HG02642 (cell line): ENCODE results near the gene MYO1D.

Source experiments
- ATAC-seq: cut with Tn5 transposase; IDR thresholded peaks from one replicate; pipeline ENCODE4 v1.9.1; 2021; ENCODE audit warnings: mild to moderate bottlenecking; ENCODE audit not compliant: unreplicated experiment, poor library complexity

MYO1D gene

DNA sequence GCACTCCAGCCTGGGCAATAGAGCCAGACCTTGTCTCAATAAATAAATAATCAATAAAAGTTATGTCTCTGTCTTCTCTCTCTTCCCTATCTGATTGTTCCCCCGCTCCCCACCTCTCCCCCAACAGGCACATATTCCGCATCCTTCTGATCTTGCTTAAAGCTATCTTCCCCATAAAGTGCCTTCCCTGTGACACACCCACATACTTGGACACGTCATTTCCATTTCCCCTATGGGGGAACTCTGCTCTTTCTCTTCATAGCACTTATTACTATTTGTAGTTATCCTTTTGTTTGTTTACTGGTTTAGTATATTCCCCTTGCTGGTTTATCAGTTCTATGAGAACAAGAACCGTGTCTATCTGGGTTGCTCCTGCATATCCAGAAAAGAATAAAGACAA lies 14.9 kb downstream of the MYO1D start:
- ATAC-seq, result no peak

DNA sequence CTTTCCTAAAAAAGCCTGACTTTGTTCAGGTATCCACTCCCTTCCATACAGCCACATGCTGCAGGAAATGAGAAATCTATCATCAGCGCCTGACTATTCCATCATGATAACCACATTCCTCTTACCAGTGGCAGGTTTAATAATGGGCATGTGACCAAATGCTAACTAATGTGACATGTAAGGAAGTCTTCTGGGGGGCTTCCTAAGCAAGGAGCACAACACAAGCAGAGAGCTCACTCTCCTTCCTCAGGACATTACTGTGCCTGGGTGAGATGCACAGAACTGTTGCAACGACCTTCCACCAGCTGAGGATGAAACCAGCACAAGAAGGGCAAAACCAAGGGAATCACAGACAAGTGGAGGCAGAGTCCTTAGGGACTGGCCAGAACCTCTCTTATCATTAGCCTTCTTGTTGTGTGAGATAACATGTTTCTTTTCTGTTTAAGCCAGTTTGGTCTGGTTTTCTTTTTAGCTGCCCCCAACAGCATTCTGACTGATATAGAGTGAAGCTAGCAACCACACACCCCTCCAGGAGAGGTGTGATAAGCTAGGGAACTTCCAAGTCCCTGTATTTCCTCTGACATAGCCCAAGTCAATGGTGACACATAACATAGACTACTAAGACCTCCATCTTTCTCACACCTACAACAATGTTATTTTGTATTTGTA lies 16.9 kb downstream of the MYO1D start:
- ATAC-seq, result no peak

DNA sequence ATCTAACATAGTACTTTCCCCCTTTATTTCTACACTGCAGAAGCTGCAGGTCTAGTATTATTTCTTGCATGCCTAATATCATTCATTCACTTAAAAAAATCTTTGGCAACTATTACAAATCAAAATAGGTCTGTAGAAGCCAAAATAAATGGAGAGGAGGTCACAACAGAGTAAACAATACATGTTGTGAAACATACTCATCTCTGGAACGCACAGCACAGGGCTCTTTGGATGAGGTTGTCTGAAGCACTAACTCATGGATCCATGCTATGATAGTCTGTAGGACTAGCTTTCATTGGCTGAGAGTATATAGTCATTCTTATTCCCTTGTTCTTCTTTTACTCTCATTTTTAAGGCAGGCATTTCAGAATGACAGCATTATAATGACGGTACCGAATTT lies 21.3 kb downstream of the MYO1D start:
- ATAC-seq, result no peak

DNA sequence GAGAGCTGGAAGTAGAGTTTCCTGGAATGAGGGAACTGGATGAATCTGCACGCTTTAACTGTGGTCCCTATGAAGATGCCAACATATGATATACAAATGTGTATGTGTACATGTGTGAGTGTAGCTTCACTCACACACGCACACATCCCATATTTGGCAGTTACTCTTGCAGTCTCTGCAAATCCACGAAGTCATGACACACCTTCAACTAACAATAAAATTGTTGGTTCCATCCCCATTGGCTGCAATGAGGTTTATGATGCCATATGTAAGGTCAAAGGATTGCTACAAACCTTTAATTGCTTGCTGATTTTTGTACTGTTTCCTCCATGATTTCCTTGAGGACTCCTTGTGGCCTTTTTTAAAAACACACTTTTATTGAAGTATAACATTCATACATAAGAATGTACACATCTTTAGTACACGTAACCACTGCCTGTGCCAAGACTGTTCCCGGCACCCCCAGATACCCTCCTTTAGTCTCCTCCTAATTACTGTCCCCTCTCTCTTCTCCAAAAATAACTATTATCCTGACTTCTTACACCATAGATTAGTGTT lies 22.0 kb downstream of the MYO1D start:
- ATAC-seq, result no peak

DNA sequence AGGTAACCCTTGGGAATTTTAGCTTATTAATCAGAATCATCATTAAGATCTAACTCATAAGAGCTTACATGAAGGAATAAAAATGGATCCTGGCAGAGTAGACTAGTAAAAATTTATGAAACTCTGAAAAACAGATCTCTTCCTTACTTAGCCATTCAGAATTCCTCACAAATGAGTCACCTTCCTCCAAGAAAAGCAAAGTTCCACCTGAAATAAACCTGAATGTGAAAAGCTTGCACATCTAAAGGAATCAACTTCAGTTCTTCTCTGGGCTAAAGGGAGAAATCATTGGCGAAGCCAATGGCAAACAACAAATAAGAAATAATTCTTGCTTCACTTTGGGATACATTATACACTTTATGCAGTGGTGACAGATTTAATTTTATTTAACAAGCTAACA lies 22.7 kb downstream of the MYO1D start:
- no peak for ATAC-seq

DNA sequence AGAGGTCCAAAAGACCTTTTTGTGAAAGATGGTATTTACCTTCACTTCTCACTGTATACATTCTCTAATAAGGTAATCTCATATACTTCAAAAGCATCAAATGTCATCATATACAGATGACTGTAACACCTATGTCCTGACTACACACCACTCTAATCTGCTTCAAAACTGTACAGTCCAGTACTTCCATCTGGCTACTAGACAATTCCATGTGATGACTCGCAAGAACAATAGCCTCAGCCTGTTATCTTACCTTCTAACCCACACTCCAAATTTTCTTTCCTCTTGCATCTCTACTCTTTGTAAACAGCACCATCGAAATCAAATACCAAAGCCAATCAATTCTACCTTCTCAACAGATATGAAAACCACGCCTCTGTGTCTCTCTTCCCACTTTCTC lies 24.1 kb downstream of the MYO1D start:
- no peak for ATAC-seq

DNA sequence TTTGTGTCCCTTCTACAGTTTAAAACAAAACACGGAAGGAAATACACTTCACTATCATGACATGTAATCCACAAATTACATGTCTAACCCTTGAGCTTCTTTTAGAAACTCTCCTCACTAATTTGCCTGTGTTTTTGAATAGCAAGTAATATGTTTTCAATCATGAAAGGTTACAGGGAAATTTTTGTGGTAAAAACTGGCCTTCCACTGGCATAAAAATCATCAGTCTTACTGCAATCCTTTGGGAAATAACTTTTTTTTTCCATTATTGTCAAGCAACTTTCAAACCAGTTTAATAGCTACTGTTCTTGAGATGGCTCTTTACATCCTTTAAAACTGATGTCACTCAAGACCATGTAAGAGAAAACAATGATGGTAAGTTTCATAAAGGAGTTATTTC lies 27.0 kb downstream of the MYO1D start:
- ATAC-seq, result no peak

DNA sequence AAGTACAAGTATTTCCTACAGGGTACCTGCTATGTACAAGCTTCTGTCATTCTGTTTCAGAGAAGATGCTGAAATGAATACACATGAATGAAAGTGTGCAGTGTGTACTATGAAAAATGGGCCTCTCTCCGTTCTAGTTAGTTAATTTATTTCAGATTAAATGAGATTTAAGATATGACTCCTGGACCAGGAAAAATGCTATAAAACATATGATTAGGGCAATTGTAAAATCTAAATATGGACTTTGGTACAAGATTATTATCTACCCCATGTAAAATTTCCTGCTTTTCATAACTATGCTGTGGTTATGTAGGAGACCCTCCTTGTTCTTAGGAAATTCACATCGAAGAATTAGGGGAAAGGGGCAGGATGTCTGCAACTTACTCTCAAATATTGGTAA lies 28.9 kb downstream of the MYO1D start:
- no peak for ATAC-seq

DNA sequence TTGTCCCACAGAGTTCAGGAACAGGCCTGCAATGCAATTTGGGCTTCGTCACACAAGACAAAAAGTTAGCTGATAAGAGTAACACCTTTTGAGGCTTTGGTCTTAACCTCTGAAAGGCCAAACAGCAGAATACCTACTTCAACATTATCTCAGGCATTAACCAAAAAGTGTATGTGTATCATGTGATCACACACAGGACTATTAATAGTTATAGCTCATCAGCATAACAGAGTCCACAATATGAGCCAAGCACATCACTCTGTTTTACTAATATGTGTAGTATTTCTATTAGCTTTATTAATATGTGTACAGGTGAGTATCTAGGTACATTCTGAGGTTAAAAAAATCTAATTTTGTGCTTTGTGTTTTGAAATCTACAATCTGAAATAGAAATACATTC lies 30.8 kb downstream of the MYO1D start:
- ATAC-seq, result no peak

DNA sequence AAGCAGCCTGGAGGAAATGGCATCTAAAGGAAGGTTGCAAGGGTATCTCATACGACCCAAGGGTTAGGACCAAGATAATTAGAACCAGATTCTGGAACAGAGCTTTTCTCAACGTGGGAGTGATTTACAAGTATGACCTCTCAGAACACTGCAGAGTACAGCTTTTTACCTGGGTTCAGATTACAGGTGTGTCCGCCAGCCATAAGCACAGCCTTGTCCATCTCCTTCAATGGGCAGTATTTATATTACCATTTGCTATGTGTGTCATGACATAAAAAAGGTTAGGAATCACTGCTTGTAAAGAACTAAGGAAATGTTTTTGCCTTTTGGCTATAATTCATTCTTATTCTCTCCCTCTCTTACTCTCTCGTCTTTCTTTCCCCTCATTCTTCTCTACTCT lies 36.7 kb downstream of the MYO1D start:
- ATAC-seq, result no peak

DNA sequence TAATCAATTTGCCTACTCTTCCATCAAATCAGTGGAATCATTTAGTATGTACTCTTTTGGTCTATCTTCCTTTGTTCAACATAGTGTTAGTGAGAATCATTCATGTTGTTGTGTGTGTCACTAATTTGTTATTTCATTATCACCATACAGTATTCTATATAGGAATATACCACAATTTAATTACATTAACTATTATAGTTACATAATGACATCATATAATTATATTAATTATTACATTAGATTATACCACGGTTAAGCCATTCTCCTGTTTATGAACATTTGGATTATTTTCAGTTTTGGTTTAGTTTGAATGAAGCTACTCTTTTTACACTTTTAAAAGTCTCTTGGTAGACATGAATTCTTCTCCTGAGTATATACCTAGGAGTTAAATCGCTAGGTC lies 40.4 kb downstream of the MYO1D start:
- ATAC-seq, result no peak

DNA sequence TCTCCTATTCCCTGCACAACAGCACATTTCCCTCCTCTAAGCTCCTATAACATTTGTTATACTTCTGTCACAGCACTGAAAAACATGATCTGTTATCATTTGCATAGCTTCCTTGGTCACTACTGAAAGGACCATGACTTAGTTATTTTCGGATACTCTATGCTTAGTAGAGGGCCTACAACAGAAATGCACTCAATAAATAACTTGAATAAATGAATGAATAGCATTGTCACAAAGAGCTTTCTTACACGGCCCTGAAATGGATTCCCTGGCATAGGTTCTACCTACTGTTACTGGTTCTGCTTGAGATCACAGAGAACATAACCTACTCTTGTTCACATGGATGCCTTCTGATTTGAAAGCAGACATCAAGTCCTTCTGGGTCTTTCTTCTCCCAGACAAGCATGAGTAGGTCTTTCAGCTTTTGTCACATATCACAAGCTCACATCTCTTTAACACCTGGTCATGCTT lies 41.6 kb downstream of the MYO1D start:
- ATAC-seq, result peak; percentile 67

DNA sequence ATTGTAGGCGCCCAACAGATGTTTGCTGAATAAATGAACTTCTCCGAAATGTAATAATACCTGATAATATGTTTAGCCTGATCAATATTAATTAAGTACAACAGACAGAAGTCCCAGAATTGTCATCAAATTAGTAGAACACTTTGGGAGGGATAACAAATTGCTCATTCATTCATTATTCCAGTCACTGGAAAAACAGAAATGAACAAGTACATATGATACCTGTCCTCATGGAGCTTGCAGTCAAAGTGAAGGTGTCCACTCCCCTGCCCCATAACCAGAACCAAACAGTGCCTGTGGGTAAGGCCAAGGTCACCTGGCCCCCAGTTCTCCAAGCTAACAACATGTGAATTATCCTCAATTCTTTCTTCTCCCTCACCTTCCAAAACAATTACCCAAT lies 42.8 kb downstream of the MYO1D start:
- no peak for ATAC-seq

DNA sequence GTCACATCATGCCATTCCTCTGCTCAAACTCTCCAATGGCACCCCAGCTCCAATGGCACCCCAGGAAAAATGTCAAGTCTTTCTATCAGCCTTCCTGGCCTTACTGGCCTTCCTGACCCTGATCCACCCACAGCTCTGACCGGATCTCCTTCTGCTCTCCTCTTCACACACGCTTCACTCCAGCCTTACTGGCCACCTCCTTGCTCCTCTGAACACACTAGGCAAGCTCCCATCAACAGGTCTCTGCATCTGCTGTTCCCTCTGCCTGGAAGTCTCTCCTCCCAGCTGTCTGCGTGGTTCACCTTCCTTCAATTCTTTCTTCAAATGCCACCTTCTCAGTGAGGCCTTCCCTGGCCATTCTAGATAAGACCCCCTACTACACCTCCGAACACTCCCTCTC lies 43.4 kb downstream of the MYO1D start:
- no peak for ATAC-seq

DNA sequence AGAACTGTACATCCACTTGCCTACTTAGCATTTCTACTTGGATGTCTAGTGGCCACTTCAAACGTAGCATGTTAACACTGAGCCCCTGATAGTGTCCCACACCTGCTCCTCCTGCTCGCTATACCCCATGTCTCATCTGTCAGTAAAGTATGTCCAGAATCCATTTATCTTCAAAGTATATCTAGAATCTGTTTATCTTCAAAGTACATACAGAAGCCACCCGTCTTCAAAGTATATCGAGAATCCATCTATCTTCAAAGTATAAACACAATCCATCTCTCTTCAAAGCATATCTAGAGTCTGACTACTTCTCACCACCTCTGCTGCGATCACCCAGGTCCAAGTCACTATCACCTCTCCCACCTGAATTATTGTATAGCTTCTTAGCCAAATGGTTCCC lies 43.8 kb downstream of the MYO1D start:
- no peak for ATAC-seq

DNA sequence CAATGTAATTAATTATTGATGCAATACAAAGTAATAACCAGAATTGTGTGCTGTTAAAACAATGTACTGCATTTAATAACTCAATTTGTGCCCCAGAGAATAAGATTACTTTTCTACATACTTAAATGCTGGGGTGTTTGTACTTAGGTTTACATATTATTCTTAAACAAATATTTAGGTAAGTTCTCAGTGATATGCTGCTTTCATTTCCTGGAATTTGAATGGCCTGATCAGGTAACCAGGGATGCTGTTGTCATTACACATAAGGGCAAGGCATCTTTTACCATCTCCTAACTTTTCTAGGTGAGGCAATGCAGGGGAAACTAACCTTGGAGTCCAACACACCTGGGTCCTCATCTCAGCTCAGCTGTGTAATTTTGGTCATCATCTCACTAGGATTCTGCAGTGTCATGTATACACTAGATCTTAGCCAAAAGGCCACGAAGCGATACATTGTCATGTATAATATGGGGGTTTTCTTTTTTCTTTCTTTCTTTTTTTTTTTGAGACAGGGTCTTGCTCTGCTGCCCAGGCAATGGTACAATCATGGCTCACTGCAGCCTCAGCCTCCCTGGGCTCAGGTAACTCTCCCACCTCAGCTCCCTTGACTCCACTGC lies 45.2 kb downstream of the MYO1D start:
- ATAC-seq, result no peak

DNA sequence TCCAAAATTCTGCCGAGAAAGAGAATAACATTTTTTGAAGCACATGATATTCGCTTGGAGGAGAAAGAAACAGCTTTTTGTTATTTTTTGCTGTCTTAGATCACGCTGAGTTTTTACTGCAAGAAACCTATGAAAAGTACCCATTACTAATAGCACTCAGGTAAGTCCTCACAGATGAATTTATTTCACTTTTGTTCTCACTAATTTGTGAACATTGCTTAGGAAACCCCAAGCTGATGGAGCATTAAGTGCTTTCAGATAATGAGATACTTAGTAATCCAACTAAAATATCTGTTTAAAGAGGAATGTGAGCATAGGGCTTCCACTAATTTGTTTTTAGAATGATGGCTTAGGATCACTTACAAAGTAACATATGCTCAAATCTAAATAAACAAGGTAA lies 45.7 kb downstream of the MYO1D start:
- ATAC-seq, result no peak

DNA sequence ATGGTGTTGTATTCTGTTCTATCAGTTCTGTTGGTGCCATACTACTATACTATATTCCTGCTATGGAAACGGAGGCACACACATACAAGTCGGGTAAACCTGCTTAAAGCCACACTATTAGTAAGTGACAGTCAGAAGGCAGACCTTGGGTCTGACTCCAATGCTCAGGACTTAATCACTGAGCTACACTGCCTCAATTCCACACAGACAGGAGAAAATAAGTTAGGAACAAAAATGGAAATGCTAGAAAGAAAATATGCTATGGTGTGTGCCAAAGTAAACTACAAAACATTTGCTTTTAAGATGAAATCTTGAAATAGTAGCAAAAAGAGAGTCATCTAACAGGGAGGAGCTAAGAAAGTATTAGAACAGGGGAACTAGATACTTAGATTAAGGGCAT lies 48.1 kb downstream of the MYO1D start:
- peak; percentile 23 for ATAC-seq

DNA sequence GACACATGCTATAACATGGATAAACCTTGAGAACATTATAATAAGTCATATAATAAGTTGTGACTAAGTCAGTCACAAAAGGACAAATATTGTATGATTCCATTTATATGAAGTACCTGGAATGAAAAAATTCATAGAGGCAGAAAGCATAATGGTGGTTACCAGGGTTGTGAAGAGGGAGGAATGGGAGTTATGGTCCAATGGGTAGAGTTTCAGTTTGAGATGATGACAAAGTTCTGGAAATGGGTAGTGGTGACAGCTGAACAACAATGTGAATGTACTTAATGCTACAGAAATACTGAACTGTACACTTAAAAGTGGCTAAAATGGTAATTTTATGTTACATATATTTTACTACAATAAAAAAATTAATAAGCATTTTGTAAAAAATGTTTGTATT lies 49.7 kb downstream of the MYO1D start:
- no peak for ATAC-seq

DNA sequence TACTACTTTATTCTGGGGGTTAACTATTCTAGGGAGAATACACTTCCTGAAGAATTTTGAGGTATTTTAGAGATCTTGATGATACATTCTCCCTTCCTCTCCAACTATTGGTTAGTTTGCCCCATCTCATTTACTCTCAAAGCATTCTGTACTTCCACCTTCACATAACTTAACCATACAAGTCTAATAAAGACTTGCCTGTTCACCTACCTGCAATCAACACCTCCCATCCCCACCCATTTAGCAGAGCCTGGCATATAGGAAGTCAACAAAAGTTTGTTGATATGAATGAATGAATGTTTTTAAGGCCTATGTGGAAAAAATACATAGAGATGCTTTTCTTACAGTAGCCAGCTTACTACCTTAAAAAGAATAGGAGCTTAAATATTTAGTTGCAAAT lies 50.8 kb downstream of the MYO1D start:
- no peak for ATAC-seq

DNA sequence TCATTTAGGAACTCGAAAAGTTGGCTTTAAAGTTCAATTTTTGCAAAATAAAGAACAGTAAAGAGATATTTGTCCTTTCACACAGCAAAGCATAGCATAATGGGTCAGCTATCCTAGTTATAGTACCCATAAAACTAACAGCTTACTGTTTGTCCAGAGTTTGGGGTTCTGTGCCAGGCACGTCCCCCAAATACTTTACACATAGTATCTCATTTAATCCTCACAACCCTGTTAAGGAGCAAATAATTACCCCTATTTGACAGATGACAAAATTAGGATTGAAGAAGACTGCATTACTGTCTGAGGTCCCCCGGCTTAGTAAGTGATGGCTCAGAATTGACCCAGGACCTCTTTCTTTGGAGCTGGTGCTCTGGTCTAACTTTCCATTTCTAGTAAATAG lies 52.6 kb downstream of the MYO1D start:
- ATAC-seq, result no peak

DNA sequence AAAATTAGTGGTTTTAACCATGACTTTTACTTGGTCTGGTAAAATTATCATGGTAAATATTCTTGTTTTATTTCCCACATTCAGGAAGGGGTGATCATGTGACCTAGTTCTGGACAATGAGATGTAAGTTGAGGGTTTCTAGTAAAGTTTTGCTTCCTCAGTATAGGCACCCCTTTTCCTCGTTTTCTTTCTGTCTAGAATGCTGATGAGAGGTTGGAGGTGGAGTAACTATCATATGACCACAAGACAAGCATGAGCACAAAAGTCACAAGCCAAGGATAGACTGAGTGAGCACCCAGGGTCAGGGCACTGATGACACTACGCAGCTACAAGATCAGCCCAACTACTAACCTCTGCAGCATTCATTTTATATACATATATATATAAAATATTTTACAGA lies 53.9 kb downstream of the MYO1D start:
- ATAC-seq, result no peak
